Left ventricle myocardium inferior (tissue), 1 donor: ENCODE measurements around the gene CDC25A. TPM values are rescaled to one million over a fixed set of nuclear protein-coding genes. Genes with fewer than 3 reads are reported as not detected.

Experiments
- DNase-seq: peaks from one replicate; pipeline ENCODE4 v3.0.0-alpha.2; 2020
- H3K27ac ChIP-seq: fragments of 200-600 bp; replicated peaks from 2 replicates; pipeline ENCODE4 v1.8.0; 2021
- H3K27me3 ChIP-seq: fragments of 200-600 bp; 2 replicates; pipeline ENCODE4 v1.8.0; 2021; ENCODE audit warnings: low read depth
- H3K36me3 ChIP-seq: fragments of 200-600 bp; 2 replicates; pipeline ENCODE4 v1.8.0; 2021
- H3K4me1 ChIP-seq: fragments of 200-600 bp; 2 replicates; pipeline ENCODE4 v1.8.0; 2021
- H3K4me3 ChIP-seq: fragments of 200-600 bp; 2 replicates; pipeline ENCODE4 v1.8.0; 2021; ENCODE audit warnings: mild to moderate bottlenecking, moderate library complexity
- H3K9me3 ChIP-seq: fragments of 200-600 bp; replicated peaks from 2 replicates; pipeline ENCODE4 v1.8.0; 2021
- intact Hi-C: fragments of 100-400 bp; cut with micrococcal nuclease; formaldehyde crosslinking; loops from one replicate; pipeline ENCODE4 v1.11.0; 2022
- total RNA-seq: library from RNA; stranded (reverse); fragmentation: NEBNext Ultra II Directional; extraction: Animal tissue kit (Norgen Biotek cat#: 25700); gene quantifications from one replicate; pipeline ENCODE4 v1.2.1, GENCODE V29; 2021
- TF ChIP-seq, protein P1 (sequence below): fragments of 200-600 bp; IDR thresholded peaks from 2 replicates; pipeline ENCODE4 v1.8.0; 2021; ENCODE audit warnings: antibody characterized with exemption, mild to moderate bottlenecking, borderline replicate concordance
- donor health status: DM: no; HTN: yes; CAD: no; lungs with severe emphysema.

CDC25A gene
- total RNA-seq, 1 donor from 2014 or later, result 0.52 TPM

DNA sequence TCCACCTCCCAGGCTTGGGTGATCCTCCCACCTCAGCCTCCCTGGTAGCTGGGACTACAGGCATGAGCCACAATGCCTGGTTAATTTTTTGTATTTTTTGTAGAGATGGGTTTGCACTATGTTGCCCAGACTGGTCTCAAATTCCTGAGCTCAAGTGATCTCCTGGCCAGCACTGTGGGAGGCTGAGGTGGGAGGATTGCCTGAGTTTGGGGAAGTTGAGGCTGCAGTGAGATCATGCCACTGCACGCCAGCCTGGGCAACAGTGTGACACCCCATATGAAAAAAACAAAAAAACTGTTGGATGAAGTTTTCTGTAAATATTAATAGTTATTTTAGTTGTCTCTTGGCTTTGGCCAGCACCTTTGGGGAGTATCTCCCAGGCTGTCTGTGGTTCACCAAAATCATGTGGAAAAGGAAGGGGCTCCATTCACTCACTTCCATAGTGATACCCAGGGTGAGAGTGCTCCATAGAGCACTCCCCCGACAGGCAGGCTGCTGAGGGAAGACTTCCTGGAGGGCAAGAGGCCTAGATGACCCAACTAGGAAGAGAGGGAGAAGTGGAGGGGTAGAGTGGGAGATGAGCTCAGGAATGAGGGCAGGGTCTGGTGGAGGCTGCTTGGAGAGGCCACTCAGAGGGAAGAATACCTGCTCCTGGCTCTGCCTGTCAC, 47.1 kb downstream of the CDC25A start:
- intact Hi-C loops, result no loop called here
- peak overlapping the region; percentile 61 for H3K27ac ChIP-seq
- TF ChIP-seq, protein P1, sequence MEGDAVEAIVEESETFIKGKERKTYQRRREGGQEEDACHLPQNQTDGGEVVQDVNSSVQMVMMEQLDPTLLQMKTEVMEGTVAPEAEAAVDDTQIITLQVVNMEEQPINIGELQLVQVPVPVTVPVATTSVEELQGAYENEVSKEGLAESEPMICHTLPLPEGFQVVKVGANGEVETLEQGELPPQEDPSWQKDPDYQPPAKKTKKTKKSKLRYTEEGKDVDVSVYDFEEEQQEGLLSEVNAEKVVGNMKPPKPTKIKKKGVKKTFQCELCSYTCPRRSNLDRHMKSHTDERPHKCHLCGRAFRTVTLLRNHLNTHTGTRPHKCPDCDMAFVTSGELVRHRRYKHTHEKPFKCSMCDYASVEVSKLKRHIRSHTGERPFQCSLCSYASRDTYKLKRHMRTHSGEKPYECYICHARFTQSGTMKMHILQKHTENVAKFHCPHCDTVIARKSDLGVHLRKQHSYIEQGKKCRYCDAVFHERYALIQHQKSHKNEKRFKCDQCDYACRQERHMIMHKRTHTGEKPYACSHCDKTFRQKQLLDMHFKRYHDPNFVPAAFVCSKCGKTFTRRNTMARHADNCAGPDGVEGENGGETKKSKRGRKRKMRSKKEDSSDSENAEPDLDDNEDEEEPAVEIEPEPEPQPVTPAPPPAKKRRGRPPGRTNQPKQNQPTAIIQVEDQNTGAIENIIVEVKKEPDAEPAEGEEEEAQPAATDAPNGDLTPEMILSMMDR, result no peak

DNA sequence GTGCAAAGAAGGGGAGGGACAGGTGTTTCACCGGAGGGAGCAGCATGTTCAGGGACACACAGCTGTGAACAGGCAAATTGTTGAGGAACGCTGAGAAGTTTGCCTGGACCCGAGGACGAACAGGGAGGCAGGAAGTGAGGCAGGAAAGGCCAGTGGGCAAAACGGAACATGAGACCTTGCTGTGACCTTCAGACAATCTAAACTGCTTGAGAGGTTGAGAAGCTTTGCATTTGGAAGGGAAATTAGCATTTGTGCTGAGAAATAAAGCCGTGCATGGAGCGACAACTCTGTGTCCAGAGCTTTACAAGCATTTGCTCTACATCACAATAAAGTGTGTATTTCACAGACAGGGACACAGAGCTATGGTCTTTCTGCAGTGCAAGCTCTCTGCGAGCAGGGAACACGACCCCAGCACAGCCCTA, 47.9 kb downstream of the CDC25A start:
- no peak overlapping the region for H3K4me3 ChIP-seq
- intact Hi-C loops, result no loop called here
- no peaks in the 10 kb centered on the region for H3K9me3 ChIP-seq
- no peak for DNase-seq
- peak overlapping the region; percentile 61 for H3K27ac ChIP-seq
- H3K36me3 ChIP-seq, result no peaks in the 10 kb centered on the region
- H3K27me3 ChIP-seq, result no peaks in the 10 kb centered on the region
- H3K4me1 ChIP-seq, result peaks cover 22% of the 10 kb centered on the region
- TF ChIP-seq, protein P1, result no peak

More for the DNA sequence above, 47.1 kb downstream of the CDC25A start:
- Histone ChIP-seq H3K4me3 (no peak overlapping the region), H3K4me1 (peaks cover 22% of the 10 kb centered on the region), H3K9me3 (no peaks in the 10 kb centered on the region), H3K27me3 (no peaks in the 10 kb centered on the region), H3K36me3 (no peaks in the 10 kb centered on the region)
- no peak for DNase-seq

DNA sequence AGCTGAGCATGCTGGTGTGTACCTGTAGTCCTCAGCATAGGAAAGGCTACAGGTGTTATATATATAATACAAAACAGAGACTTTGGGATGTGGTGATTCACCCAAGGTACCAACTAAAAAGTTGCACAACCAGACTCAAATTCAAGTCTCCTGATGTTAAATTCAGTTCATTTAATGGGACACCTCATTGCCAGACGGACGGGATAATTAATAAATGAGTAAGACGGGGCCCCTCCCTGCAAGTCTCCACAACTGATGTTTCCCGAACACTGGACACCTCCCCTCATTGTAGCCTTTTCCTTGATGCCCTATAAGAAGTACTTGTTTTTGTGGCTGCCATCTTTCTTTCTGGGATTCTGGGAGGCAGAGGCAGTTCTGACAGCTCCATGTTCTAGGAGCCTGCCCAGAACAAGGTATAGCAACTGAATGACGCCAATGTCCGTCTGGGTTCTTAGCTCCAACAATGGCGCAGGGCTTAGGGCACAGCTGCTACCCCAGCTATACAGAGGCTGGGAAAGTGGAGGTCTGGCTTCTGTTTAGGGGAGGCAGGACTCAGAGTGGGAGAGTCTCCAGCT, 50.7 kb downstream of the CDC25A start:
- no peaks in the 10 kb centered on the region for H3K36me3 ChIP-seq
- H3K4me1 ChIP-seq, result peaks cover 22% of the 10 kb centered on the region
- no peak for DNase-seq
- H3K27me3 ChIP-seq, result no peaks in the 10 kb centered on the region
- H3K9me3 ChIP-seq, result no peaks in the 10 kb centered on the region
- H3K4me3 ChIP-seq, result no peak overlapping the region
- intact Hi-C loops, result no loop called here
- no peak overlapping the region for H3K27ac ChIP-seq
- TF ChIP-seq, protein P1, result no peak

DNA sequence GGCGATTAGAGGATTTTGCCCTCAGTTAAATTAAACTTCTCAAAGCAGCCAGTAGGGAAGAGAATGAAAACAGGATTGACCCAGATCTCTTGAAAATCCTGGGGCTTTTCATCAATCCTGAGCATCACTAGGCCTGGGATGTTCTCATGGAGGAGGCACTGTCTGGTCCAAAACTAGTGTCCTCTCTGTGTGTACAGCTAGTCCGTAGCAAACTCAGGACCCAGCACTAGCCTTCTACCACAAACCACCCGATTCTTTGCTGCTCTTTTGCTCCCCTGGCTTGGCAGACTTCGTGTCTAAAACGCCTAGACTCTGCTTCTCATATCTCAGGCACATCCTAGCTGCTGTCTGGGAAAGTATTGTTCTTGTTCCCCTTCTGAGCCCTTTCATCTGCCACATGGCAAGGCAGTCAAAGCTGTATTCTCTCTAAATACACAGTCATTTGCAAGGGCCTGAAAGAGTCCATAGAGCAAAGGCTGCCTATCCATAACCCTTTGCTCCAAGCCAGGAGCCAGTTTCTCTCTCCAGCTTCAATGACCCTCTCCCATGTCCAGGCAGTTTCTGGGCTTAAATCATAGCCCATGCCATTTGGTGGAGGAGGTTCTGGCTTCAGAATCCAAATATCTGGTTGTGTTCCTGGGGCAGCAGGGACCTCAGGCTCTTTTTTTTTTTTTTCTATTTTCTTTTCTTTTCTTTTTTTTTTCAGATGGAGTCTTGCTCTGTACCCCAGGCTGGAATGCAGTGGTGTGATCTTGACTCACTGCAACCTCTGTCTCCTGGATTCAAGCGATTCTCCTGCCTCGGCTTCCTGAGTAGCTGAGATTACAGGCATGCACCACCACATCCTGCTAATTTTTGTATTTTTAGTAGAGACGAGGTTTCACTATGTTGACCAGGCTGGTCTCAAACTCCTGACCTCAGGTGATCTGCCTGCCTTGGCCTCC, 52.4 kb downstream of the CDC25A start:
- no peak for DNase-seq
- Histone ChIP-seq H3K4me1 (peaks cover 23% of the 10 kb centered on the region), H3K36me3 (no peaks in the 10 kb centered on the region), H3K27me3 (no peaks in the 10 kb centered on the region), H3K27ac (no peak overlapping the region), H3K9me3 (no peaks in the 10 kb centered on the region), H3K4me3 (no peak overlapping the region)
- TF ChIP-seq, protein P1, result no peak
- intact Hi-C loops, result no loop called here

DNA sequence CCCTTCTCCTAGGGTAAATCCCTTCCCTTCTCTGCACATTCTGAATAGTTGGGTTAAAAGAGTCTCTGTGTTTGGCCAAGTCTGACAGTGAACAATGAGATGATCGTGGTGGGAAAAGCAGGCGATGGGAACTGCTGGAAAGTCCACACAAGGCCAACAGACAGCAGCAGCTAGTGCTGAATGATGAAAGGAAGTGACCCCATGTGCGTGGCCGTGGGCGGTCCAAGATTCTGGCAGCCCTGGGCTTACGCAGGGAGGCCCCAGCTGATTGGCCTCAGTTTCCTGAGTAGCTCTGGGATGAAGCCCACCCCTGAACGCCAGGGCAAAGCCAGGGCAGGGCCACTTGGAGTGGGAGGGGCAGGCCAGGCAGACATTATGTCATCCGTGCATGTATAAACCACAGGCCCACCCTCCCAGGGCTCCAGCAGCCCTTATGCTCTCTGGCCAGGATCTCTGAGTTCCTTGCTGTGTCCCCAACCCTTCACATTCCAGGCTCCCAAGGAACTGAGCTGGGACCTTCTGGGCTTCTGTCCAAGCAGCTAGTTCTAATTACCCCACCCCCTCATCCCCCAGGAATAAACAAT, 57.8 kb downstream of the CDC25A start:
- TF ChIP-seq, protein P1, result no peak
- intact Hi-C loops, result no loop called here
- peak overlapping the region; percentile 24 for H3K4me3 ChIP-seq
- no peaks in the 10 kb centered on the region for H3K9me3 ChIP-seq
- DNase-seq, result peak; percentile 86
- H3K36me3 ChIP-seq, result no peaks in the 10 kb centered on the region
- no peaks in the 10 kb centered on the region for H3K27me3 ChIP-seq
- H3K27ac ChIP-seq, result peak overlapping the region; percentile 89
- H3K4me1 ChIP-seq, result peaks cover 29% of the 10 kb centered on the region
